CD4-positive, alpha-beta T cell treated with Interleukin-15 for 1 hour (primary cell): ENCODE measurements around the gene ERCC6L.

Experiments used
- DNase-seq: peaks from one replicate; pipeline ENCODE4 v3.0.0-alpha.2; 2020

ERCC6L gene

GRCh38 chrX:72158773-72159172, 80.1 kb downstream of the ERCC6L start:
- DNase-seq, result no peak
